ENCODE data around the gene CRIP1. TPM values are rescaled to one million over a fixed set of nuclear protein-coding genes. Genes with fewer than 3 reads are reported as not detected.

CRIP1 gene
- polyA plus RNA-seq, 3 donors, result 688 to 2,084 (median 1,032) TPM

- no peaks in the 10 kb centered on the region for H3K27me3 ChIP-seq (ENCODE audit: control insufficient read depth in 2 of 2, insufficient read depth in 2 of 2, low read length in 2 of 2)
- TF ChIP-seq, protein P1, sequence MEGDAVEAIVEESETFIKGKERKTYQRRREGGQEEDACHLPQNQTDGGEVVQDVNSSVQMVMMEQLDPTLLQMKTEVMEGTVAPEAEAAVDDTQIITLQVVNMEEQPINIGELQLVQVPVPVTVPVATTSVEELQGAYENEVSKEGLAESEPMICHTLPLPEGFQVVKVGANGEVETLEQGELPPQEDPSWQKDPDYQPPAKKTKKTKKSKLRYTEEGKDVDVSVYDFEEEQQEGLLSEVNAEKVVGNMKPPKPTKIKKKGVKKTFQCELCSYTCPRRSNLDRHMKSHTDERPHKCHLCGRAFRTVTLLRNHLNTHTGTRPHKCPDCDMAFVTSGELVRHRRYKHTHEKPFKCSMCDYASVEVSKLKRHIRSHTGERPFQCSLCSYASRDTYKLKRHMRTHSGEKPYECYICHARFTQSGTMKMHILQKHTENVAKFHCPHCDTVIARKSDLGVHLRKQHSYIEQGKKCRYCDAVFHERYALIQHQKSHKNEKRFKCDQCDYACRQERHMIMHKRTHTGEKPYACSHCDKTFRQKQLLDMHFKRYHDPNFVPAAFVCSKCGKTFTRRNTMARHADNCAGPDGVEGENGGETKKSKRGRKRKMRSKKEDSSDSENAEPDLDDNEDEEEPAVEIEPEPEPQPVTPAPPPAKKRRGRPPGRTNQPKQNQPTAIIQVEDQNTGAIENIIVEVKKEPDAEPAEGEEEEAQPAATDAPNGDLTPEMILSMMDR (IDR thresholded peaks at IDR 0.05), result no peak
Observed at GRCh38 chr14:105464501-105464900, 22.2 kb upstream of the CRIP1 start.

GRCh38 chr14:105465209-105466031 is 21.3 kb upstream of the CRIP1 start:
- no peak overlapping the region for H3K4me2 ChIP-seq (replicated peaks; ENCODE audit: extremely low read depth, low read length, poor library complexity, severe bottlenecking)
- Mint-ChIP-seq H3K4me1 (no peaks in the 10 kb centered on the region), H3K27me3 (ENCODE audit: low read depth in 3 of 3) (no peaks in the 10 kb centered on the region), H3K4me3 (no peak overlapping the region), H3K27ac (no peak overlapping the region), H3K9me3 (no peaks in the 10 kb centered on the region), H3K36me3 (peaks cover 37 to 64% of the 10 kb centered on the region in 2 donors)
- TF ChIP-seq, protein P1 (IDR thresholded peaks at IDR 0.05), result no peak
- intact Hi-C loops (cut with micrococcal nuclease), result no loop called here
- no peaks in the 10 kb centered on the region for H4K20me1 ChIP-seq (ENCODE audit: insufficient read depth, low read length)
- H3K79me2 ChIP-seq (ENCODE audit: insufficient read depth, low read length), result no peaks in the 10 kb centered on the region
- DNase-seq, result no peak
- no peak overlapping the region for H3K4me3 ChIP-seq (replicated peaks in 1 of 3; ENCODE audit: low read depth in 2 of 3, low read length in 3 of 3)
- WGBS (ENCODE audit: insufficient coverage), result 96% methylated on average over 19 of the region's 20 CpGs
- H3K9me3 ChIP-seq (replicated peaks in 1 of 2; ENCODE audit: control insufficient read depth in 1 of 2, insufficient read depth in 1 of 2, low read length in 2 of 2), result no peaks in the 10 kb centered on the region
- H2AFZ ChIP-seq (ENCODE audit: insufficient read depth, low read depth, low read length, poor library complexity, severe bottlenecking), result no peak overlapping the region
- H3K27ac ChIP-seq (ENCODE audit: low read depth in 1 of 2, low read length in 2 of 2), result no peak overlapping the region
- no peak overlapping the region for H3K9ac ChIP-seq (ENCODE audit: insufficient read depth, low read length, poor library complexity, severe bottlenecking)
- peaks cover 68 to 75% of the 10 kb centered on the region in 2 donors for H3K36me3 ChIP-seq (replicated peaks in 1 of 2; ENCODE audit: control insufficient read depth in 1 of 2, insufficient read depth in 2 of 2, low read length in 2 of 2)
- H3K4me1 ChIP-seq (ENCODE audit: control insufficient read depth in 1 of 2, insufficient read depth in 2 of 2, low read length in 2 of 2), result no peaks in the 10 kb centered on the region
- H3K27me3 ChIP-seq (ENCODE audit: control insufficient read depth in 2 of 2, insufficient read depth in 2 of 2, low read length in 2 of 2), result no peaks in the 10 kb centered on the region

More at GRCh38 chr14:105464501-105464900, 22.2 kb upstream of the CRIP1 start:
- Mint-ChIP-seq H3K27me3 (ENCODE audit: low read depth in 3 of 3) (no peaks in the 10 kb centered on the region), H3K36me3 (peaks cover 33 to 60% of the 10 kb centered on the region in 2 donors), H3K4me3 (no peak overlapping the region), H3K4me1 (no peaks in the 10 kb centered on the region), H3K27ac (no peak overlapping the region), H3K9me3 (no peaks in the 10 kb centered on the region)
- H3K27ac ChIP-seq (ENCODE audit: low read depth in 1 of 2, low read length in 2 of 2), result no peak overlapping the region
- no peak overlapping the region for H3K9ac ChIP-seq (ENCODE audit: insufficient read depth, low read length, poor library complexity, severe bottlenecking)
- no peak overlapping the region for H3K4me3 ChIP-seq (replicated peaks in 1 of 3; ENCODE audit: low read depth in 2 of 3, low read length in 3 of 3)
- peaks cover 67 to 79% of the 10 kb centered on the region in 2 donors for H3K36me3 ChIP-seq (replicated peaks in 1 of 2; ENCODE audit: control insufficient read depth in 1 of 2, insufficient read depth in 2 of 2, low read length in 2 of 2)
- intact Hi-C loops (cut with micrococcal nuclease), result no loop called here
- H3K79me2 ChIP-seq (ENCODE audit: insufficient read depth, low read length), result no peaks in the 10 kb centered on the region
- DNase-seq, result no peak
- no peak overlapping the region for H2AFZ ChIP-seq (ENCODE audit: insufficient read depth, low read depth, low read length, poor library complexity, severe bottlenecking)
- 92% methylated on average over 28 of the region's 33 CpGs for WGBS (ENCODE audit: insufficient coverage)
- no peaks in the 10 kb centered on the region for H4K20me1 ChIP-seq (ENCODE audit: insufficient read depth, low read length)
- H3K9me3 ChIP-seq (replicated peaks in 1 of 2; ENCODE audit: control insufficient read depth in 1 of 2, insufficient read depth in 1 of 2, low read length in 2 of 2), result no peaks in the 10 kb centered on the region
- no peak overlapping the region for H3K4me2 ChIP-seq (replicated peaks; ENCODE audit: extremely low read depth, low read length, poor library complexity, severe bottlenecking)
- H3K4me1 ChIP-seq (ENCODE audit: control insufficient read depth in 1 of 2, insufficient read depth in 2 of 2, low read length in 2 of 2), result no peaks in the 10 kb centered on the region

All from CD14-positive monocyte (primary cell).